Endometrial microvascular endothelial cells (primary cell): ENCODE results near the gene MXRA8. TPM values are rescaled to one million over a fixed set of nuclear protein-coding genes. Genes with fewer than 3 reads are reported as not detected.
"Not testable (repeated sequence)": the region's sequence is repeated elsewhere in the genome, so short reads cannot be mapped to it uniquely, and the experiment has no call there.

Experiments
- in situ Hi-C: cut with HindIII; loops from 2 replicates; pipeline ENCODE4 v1.10.0; 2017; ENCODE audit warnings: low sequenced_read_pairs, low pct_unique_long_range_greater_than_20kb; ENCODE audit errors: inconsistent ontology term
- total RNA-seq: library from RNA; depleted of rRNA; stranded (reverse); fragments of >200 nt; gene quantifications from one replicate; pipeline ENCODE4 v1.2.3, GENCODE V29; 2015; ENCODE audit errors: inconsistent ontology term

MXRA8 gene
- total RNA-seq: 4.0 TPM

GRCh38 chr1:1358433-1359271 lies at the start of gene MXRA8:
Gene MXRA8 (minus strand): TSS chr1:1358555. CDS start chr1:1358504, 51 bp downstream.
- in situ Hi-C loops: no loop called here

DNA sequence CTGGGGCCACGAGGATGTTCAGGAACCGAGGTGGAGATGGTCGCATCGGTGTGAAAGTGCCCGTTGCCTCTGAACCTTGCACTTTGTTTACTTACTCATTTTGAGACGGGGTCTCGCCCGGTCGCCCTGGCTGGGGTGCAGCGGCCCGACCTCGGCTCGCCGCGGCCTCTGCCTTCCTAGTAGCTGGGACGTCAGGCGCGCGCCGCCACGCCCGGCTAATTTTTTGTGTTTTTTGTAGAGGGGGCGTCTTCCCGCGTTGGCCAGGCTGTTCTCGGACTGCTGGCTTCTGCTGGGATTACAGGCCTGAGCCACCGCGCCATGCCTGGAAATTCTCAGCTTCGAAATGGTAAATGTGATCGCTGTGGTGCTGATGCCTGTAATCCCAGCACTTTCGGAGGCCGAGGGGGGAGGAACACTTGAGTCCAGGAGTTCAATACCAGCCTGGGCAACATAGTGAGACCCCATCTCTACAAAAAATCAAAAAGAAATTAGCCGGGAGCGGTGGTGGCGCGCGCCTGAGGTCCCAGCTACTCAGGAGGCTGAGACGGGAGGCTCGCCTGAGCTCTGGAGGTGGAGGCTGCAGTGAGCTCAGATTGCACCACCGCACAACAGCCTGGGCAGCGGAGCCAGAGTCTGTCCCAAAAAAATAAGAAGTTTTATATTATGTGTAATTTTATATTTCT lies 49.4 kb upstream of the MXRA8 start:
- in situ Hi-C loops: no loop called here

DNA sequence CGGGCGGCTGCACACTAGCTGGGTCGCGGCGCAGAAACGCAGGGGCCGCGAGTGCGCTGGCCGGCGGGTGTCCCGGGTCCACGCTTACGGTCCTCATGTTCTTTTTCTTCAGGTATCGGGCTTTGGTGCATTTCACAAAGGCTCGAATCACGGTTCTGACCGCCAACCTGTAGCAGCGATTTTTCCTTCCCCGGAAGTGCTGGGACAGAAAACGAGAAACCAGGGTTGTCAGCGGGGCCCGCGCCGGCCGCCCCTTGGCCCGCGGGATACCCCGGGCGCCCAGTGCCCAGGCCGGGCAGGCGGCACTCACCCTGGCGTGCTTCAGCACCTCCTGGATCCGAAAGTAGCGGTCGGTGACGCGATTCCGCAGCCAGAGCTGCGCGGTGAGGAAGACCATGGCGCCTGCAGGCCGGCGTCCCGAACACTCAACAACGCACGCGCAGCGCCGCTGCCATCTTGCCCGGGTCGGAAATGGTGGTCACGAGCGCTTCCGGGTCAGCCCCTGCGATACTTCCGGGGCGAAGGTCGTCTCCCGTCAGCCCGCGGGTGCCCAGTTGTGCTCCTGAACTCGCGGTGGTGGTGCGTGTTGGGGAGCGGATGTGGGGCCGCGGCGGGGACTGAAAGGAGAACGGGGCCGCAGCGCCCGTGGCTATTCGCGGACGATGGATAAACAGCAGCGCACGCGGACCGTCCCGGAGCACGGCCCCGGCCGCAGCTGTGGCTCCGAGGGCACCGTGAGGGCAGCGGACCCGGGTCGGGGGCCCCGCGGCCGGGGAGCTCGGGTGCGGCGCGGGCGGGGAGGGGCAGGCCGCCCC lies 48.7 kb upstream of the MXRA8 start, which contains the start of gene MRPL20:
MRPL20 (minus strand) TSS at position 473 of the 815 bp plus-strand sequence; CDS start at position 397, 76 bp downstream.
- in situ Hi-C loops: no loop called here

- in situ Hi-C loops: no loop called here
Measured at GRCh38 chr1:1406101-1406820, 47.9 kb upstream of the MXRA8 start.

GRCh38 chr1:1403653-1404052 lies 45.3 kb upstream of the MXRA8 start:
- in situ Hi-C loops: no loop called here

DNA sequence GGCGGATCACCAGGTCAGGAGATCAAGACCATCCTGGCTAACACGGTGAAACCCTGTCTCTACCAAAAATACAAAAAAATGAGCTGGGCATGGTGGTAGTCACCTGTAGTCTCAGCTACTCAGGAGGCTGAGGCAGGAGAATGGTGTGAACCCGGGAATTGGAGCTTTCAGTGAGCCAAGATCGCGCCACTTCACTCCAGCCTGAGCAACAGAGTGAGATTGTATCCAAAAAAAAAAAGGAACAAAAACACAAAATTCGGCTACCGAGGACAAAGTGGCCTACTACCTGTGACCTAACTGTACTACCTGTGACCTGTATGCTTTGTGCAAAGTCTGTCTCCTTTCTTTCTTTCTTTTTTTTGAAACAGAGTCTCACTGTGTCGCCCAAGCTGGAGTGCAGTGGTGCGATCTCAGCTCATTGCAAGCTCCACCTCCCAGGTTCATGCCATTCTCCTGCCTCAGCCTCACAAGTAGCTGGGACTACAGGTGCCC lies 44.6 kb upstream of the MXRA8 start:
- in situ Hi-C loops: not testable (repeated sequence)

GRCh38 chr1:1402072-1402900 lies 43.9 kb upstream of the MXRA8 start:
- in situ Hi-C loops: no loop called here

DNA sequence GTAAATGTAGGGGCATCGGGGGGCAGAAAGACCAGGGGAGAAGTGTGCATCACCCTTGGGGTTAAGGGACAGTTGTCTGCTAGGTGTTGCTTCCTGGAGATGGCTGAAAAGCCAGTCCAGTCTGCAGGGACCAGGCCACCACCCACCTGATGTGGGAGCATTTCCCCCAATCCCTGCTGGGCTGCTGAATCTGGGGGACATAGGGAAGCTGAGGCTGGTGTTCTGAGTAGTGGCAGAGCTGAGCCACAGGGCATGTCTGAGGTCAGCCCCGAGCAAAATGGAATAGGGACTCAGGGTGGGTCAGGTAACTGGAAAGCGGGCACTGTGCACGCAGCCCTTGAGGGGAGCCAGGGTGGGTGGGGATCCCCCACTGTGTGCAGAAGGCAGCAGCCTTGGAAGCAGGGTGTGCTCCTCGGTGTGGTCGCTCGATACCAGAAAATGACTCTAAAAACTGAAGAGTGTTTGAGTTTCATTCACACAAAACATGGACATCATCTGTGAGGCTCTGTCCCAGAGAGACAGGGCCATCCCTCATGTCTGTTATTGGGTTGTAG lies 43.2 kb upstream of the MXRA8 start:
- in situ Hi-C loops: no loop called here

GRCh38 chr1:1400576-1401456 lies 42.5 kb upstream of the MXRA8 start:
- in situ Hi-C loops: no loop called here

- in situ Hi-C loops: no loop called here
Measured at GRCh38 chr1:1399872-1400575, 41.7 kb upstream of the MXRA8 start.

GRCh38 chr1:1399187-1399871 lies 41.0 kb upstream of the MXRA8 start, which contains the start of gene CCNL2:
Gene CCNL2 (minus strand): TSS chr1:1399335. CDS start chr1:1399306, 29 bp downstream.
- in situ Hi-C loops: no loop called here

DNA sequence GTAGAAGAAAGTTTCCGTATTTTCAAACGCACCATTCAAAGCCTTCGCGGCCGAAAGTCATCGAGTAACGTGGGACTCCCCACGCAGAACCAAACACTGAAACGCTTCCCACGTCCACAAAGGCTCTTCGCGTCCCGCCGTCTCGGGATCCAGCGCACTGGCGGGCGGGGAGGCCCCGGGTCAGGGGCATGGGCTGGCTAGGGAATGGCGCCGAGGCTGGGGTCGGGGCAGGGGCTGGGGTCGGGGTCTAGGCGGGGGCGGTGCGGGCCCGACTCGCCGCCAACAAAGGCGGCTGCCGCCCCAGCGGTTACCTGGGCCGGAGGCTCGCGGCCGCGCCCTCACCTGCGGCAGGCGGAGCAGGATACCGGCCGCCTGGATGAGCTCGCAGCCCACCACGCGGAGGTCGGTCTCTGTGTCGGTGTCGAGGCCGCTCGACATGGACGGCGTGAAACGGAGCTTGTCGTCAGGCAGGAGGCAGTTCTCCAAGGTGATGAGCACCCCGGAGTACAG lies 40.4 kb upstream of the MXRA8 start:
- in situ Hi-C loops: no loop called here

DNA sequence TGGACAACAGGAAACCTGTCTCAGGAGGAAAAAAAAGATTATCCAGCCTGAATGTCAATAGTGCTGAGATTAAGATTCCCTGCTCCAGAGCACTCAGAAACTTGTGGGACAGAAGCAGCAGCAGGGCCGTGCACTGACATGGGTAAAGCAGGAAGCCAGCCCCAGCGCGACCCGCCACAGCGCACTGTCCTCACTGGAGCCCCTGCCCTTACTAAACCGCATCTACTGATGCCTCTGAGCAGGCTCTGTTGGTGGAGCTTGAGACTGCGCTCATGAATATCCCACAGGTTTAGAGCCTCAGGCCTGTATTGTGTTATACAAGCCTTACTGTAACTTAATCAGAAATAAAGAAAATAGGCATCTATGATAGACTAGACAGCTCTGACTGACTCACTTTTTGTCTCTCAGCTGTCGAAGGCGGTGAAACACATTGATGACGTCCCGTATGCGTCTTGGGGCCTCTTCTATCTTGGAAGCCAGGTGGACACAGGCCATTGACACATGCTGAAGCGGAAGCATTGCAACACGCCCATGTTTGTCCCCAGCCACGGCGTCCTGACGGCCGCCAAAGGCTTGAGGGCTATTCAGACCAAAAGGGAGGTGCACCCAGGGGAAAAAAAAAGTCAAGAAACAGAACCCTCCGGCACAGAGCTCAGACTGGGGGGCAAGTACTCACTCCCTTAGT lies 39.6 kb upstream of the MXRA8 start:
- in situ Hi-C loops: no loop called here

- in situ Hi-C loops: no loop called here
Measured at GRCh38 chr1:1395166-1395565, 36.8 kb upstream of the MXRA8 start.

DNA sequence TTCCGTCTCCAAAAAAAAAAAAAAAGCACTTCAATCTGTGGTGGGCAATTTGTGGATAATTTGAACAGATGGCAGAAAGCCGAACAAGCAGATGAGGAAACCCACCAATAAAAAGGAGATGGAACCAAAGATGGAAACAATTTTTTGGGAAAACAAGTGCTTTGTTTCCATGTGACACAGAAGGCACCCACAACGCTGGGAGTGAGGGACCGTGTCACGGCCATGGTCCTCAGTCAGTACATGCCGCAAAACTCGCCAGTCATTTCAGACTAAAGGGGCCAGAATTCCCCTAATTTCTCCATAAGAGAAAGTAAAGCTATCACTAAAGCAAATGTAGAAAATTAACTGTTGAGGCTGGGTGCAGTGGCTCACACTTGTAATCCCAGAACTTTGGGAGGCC lies 35.8 kb upstream of the MXRA8 start:
- in situ Hi-C loops: no loop called here
